Measurements from ENCODE around the gene ISM1. TPM values are rescaled to one million over a fixed set of nuclear protein-coding genes. Genes with fewer than 3 reads are reported as not detected.
"Not testable (repeated sequence)": the region's sequence is repeated elsewhere in the genome, so short reads cannot be mapped to it uniquely, and the experiment has no call there.

Gene ISM1
- total and polyA plus RNA-seq, 7 donors: 0.56 to 1.8 (median 0.99) TPM

DNA sequence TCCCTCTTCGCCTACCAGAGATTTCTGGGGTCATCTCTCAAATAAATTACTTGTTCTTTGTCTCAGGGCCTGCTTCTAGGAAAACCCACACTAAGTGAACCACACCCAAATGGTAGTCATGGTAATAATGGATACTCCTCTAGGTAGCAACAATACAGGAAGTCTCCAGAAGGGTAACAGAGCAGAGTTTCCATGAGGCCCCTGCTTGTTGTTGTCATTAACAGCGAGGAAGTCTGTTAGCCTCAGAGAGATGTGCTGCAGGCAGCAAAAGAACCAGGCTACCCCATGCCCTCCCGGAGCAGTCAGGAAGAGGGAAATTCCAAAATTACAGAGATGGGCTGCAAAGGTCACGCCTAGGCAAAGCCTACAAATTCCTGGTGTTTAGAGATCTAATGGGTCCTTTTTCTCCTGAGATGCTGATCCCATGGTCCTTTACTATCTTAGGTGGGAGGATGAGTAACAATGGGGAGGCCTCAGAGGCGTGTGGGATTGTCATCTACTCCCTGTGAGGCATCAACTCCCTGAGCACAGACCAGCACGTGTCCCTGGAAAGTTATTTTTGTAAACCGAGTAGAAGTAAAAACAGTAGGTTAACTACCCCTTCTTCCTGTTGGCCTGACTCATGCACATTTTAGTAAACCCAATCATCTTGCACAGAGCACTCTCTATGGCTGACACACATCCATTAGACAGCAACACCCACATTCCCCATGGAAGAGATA, 10.1 kb downstream of the ISM1 start:
- Histone ChIP-seq H3K4me3 (no peak overlapping the region), H3K9me3 (peaks cover 7% of the 10 kb centered on the region), H3K36me3 (ENCODE audit: insufficient read depth in 1 of 2, low read depth in 1 of 2) (no peaks in the 10 kb centered on the region), H3K27ac (no peak overlapping the region), H3K27me3 (ENCODE audit: insufficient read depth in 3 of 3, low read length in 2 of 3) (peaks cover 0 to 6% (median 0%) of the 10 kb centered on the region in 3 donors), H3K4me1 (no peaks in the 10 kb centered on the region)
- 57 to 59% (median 59%) methylated on average over 7 of the region's 7 CpGs for WGBS, 3 donors
- no peak for ATAC-seq
- intact Hi-C loops (cut with DNase I): no loop called here
- DNase-seq: no peak
- TF ChIP-seq, protein P1, sequence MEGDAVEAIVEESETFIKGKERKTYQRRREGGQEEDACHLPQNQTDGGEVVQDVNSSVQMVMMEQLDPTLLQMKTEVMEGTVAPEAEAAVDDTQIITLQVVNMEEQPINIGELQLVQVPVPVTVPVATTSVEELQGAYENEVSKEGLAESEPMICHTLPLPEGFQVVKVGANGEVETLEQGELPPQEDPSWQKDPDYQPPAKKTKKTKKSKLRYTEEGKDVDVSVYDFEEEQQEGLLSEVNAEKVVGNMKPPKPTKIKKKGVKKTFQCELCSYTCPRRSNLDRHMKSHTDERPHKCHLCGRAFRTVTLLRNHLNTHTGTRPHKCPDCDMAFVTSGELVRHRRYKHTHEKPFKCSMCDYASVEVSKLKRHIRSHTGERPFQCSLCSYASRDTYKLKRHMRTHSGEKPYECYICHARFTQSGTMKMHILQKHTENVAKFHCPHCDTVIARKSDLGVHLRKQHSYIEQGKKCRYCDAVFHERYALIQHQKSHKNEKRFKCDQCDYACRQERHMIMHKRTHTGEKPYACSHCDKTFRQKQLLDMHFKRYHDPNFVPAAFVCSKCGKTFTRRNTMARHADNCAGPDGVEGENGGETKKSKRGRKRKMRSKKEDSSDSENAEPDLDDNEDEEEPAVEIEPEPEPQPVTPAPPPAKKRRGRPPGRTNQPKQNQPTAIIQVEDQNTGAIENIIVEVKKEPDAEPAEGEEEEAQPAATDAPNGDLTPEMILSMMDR (IDR thresholded peaks at IDR 0.05): no peak

DNA sequence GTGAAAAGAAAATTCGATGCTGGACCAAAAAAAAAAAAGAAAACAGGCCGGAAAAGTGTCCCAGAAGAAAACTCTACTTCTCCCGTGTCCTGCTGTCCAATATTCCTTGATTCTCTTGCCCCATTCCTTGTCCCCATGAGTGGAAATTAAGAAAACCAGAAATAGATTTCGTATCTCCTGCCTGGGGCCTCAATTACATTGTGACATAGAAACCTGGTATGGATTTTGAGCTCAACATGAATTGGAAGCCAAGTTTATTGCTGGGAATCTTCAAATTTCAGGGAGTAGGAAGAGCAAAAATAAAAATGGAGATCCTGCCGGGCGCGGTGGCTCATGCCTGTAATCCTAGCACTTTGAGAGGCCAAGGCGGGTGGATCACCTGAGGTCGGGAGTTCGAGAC, 11.9 kb downstream of the ISM1 start:
- no peaks in the 10 kb centered on the region for H3K36me3 ChIP-seq (ENCODE audit: insufficient read depth in 1 of 2, low read depth in 1 of 2)
- no peaks in the 10 kb centered on the region for H3K4me1 ChIP-seq
- 93 to 94% (median 93%) methylated on average over 10 of the region's 10 CpGs for WGBS, 3 donors
- intact Hi-C loops (cut with DNase I): no loop called here
- DNase-seq: no peak
- H3K27me3 ChIP-seq (ENCODE audit: insufficient read depth in 3 of 3, low read length in 2 of 3): peaks cover 0 to 3% (median 0%) of the 10 kb centered on the region in 3 donors
- ATAC-seq: no peak
- TF ChIP-seq, protein P1 (IDR thresholded peaks at IDR 0.05): no peak
- H3K9me3 ChIP-seq: no peaks in the 10 kb centered on the region
- H3K4me3 ChIP-seq: no peak overlapping the region
- no peak overlapping the region for H3K27ac ChIP-seq

DNA sequence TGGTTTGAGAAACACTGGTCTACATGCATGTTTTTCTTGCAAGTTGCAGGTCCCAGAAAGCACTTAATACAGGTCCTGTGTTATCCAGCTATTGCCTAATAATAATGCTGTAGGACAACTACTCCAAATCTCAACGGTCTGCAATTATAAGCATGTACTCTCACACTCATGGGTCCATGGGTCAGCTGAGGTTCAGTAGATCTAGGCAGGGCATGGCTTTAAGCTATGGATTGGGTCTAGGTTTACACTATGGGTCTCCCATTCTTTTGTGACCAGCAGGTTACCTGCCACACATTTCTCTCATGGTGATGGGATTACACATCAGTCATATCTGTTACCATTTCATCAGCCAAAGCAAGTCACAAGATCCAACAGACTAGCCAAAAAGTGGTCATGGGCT, 13.9 kb downstream of the ISM1 start:
- Histone ChIP-seq H3K4me3 (no peak overlapping the region), H3K27ac (no peak overlapping the region), H3K27me3 (ENCODE audit: insufficient read depth in 3 of 3, low read length in 2 of 3) (peaks cover 0 to 3% (median 0%) of the 10 kb centered on the region in 3 donors), H3K4me1 (no peaks in the 10 kb centered on the region), H3K9me3 (no peaks in the 10 kb centered on the region), H3K36me3 (ENCODE audit: insufficient read depth in 1 of 2, low read depth in 1 of 2) (no peaks in the 10 kb centered on the region)
- no peak for ATAC-seq
- TF ChIP-seq, protein P1 (IDR thresholded peaks at IDR 0.05): no peak
- WGBS, 3 donors: 41 to 48% (median 48%) methylated on average over 1 of the region's 1 CpG
- intact Hi-C loops (cut with DNase I): no loop called here
- no peak for DNase-seq

DNA sequence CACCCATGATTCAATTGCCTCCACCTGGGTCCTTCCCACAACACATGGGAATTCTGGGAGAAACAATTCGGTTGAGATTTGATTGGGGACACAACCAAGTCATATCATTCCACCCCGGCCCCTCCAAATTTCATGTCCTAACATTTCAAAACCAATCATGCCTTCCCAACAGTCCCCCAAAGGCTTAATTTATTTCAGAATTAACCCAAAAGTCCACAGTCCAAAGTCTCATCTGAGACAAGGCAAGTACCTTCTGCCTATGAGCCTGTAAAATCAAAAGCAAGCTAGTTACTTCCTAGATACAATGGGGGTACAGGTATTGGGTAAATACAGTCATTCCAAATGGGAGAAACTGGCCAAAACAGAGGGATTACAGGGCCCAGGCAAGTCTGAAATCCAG, 15.3 kb downstream of the ISM1 start:
- H3K36me3 ChIP-seq (ENCODE audit: insufficient read depth in 1 of 2, low read depth in 1 of 2); DNase-seq; H3K27ac ChIP-seq; ATAC-seq; intact Hi-C loops (cut with DNase I); H3K4me1 ChIP-seq; H3K4me3 ChIP-seq; H3K27me3 ChIP-seq (ENCODE audit: insufficient read depth in 3 of 3, low read length in 2 of 3); H3K9me3 ChIP-seq: not testable (repeated sequence)
- 81 to 87% (median 87%) methylated on average over 2 of the region's 2 CpGs for WGBS, 3 donors

DNA sequence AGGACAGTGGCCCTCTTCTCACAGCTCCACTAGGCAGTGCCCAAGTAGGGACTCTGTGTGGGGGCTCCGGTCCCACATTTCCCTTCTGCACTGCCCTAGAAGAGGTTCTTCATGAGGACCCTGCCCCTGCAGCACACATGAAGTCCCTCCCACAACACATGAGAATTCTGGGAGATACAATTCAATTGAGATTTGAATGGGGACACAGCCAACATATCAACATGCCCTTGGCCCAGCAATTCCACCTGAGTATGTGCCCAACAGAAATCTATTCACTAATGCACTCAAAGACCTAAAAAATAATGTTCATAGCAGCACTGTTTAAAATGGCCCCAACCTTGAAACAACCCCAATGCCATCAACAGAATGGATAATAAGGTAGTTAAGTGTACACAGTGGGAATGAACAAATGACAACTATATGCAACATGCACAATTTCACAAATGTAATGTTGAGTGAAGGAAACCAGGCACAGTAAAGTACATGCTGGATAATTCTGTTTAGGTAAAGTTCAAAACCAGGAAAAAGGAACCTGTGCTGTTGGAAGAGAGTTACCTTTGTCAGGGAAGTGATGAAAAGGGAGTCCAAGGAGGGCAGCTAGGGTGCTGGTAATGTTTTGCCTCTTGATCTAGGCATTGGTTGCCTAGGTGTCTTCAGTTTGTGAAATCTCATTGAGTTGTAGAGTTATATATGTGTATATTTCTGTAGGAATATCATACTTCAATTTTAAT, 16.1 kb downstream of the ISM1 start:
- intact Hi-C loops (cut with DNase I): no loop called here
- no peaks in the 10 kb centered on the region for H3K4me1 ChIP-seq
- H3K9me3 ChIP-seq: no peaks in the 10 kb centered on the region
- no peak overlapping the region for H3K4me3 ChIP-seq
- H3K36me3 ChIP-seq (ENCODE audit: insufficient read depth in 1 of 2, low read depth in 1 of 2): no peaks in the 10 kb centered on the region
- TF ChIP-seq, protein P1 (IDR thresholded peaks at IDR 0.05): no peak
- peaks cover 0 to 4% (median 0%) of the 10 kb centered on the region in 3 donors for H3K27me3 ChIP-seq (ENCODE audit: insufficient read depth in 3 of 3, low read length in 2 of 3)
- ATAC-seq (no peak), DNase-seq (no peak)
- 83 to 100% (median 91%) methylated on average over 1 of the region's 1 CpG for WGBS, 3 donors
- no peak overlapping the region for H3K27ac ChIP-seq

Data from psoas muscle (tissue), 8 donors.